NT2/D1 (cell line): ENCODE data around the gene PODN.

Experiments used
- YY1 ChIP-seq: IDR thresholded peaks from 2 replicates; pipeline ENCODE4 v1.6.1; 2011; ENCODE audit not compliant: insufficient read length, insufficient read depth
- ZNF274 ChIP-seq: IDR thresholded peaks from 2 replicates; pipeline ENCODE4 v1.6.1; 2011; ENCODE audit warnings: mild to moderate bottlenecking, low read depth, low read length

DNA sequence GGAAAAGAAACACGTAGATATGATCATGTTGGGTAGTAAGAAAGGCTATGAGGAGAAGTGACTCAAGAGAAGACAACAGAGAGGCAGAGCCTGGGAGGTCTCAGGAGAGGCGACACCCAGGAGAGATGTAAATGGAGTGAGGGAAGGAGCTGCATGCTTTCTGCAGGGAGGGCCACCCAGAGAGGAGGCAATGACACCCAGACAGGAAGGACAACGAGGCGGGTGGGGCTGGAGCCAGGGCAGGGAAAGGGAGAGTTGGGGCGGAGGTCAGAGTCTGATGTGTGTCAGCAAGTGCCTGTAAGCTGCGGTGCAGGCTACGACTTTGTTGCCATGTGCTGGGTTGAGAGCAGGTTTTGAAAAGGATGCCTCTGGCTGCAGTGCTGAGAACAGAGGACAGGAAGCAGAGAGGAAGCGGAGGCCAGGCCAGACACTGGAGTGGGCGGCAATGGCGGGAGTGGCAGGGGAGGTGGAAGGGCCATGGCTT is 49.1 kb downstream of the PODN start:
- TF ChIP-seq ZNF274, result no peak
- no peak for TF ChIP-seq YY1
